OCI-LY7 (cell line): ENCODE measurements around the gene CDC42BPB. TPM values are rescaled to one million over a fixed set of nuclear protein-coding genes. Genes with fewer than 3 reads are reported as not detected.
A peak's percentile ranks its signal among the peaks of the same experiment; 100 is the strongest.

Source experiments
- BruUV-seq: library from RNA; stranded (reverse); fragments of 400-500 nt; replicated peaks from 2 replicates; lab custom pipeline; 2021; lab: Mats Ljungman, UMichigan
- CTCF ChIA-PET: fragments of 300-600 bp; sonication (Branson Sonifier 250); formaldehyde crosslinking; loops from one replicate; lab custom pipeline; 2022; ENCODE audit warnings: antibody characterized with exemption; ENCODE audit not compliant: unreplicated experiment; lab: Charles Lee
- POLR2A ChIA-PET: fragments of 300-600 bp; sonication (Branson Sonifier 250); formaldehyde crosslinking; loops from one replicate; lab custom pipeline; 2022; ENCODE audit warnings: antibody characterized with exemption; lab: Charles Lee
- DNase-seq: peaks from one replicate; pipeline ENCODE4 v3.0.0-alpha.2; 2015; ENCODE audit warnings: low spot score
- H2AFZ ChIP-seq: fragments of 200-600 bp; sonication (generic), shearing (Covaris generic); 2 replicates; pipeline ENCODE4 v1.6.1; 2014; ENCODE audit warnings: mild to moderate bottlenecking, antibody characterized with exemption, low read length, moderate library complexity
- H3K27ac ChIP-seq: fragments of 200-600 bp; sonication (generic); 2 replicates; pipeline ENCODE4 v1.5.1; 2014; ENCODE audit warnings: mixed run types, low read depth, mild to moderate bottlenecking, moderate library complexity, low read length, inconsistent platforms; ENCODE audit not compliant: poor library complexity, severe bottlenecking
- H3K36me3 ChIP-seq: fragments of 200-600 bp; sonication (generic); 2 replicates; pipeline ENCODE4 v1.6.1; 2014; ENCODE audit warnings: mild to moderate bottlenecking, antibody characterized with exemption, low read length, moderate library complexity, mixed read lengths; ENCODE audit not compliant: insufficient read depth
- H3K4me1 ChIP-seq: fragments of 200-600 bp; sonication (generic); 2 replicates; pipeline ENCODE4 v1.5.1; 2014; ENCODE audit warnings: mild to moderate bottlenecking, low read length; ENCODE audit not compliant: insufficient read depth, poor library complexity, severe bottlenecking
- H3K4me2 ChIP-seq: fragments of 200-600 bp; sonication (generic); 2 replicates; pipeline ENCODE4 v1.6.1; 2014; ENCODE audit warnings: mild to moderate bottlenecking, low read length
- H3K4me3 ChIP-seq: fragments of 200-600 bp; sonication (generic); 2 replicates; pipeline ENCODE4 v1.5.1; 2014; ENCODE audit warnings: mild to moderate bottlenecking, low read depth, low read length; ENCODE audit not compliant: poor library complexity, severe bottlenecking
- H3K79me2 ChIP-seq: fragments of 200-600 bp; sonication (generic); 2 replicates; pipeline ENCODE4 v1.6.1; 2016; ENCODE audit warnings: low read depth, mild to moderate bottlenecking, low read length, moderate library complexity, mixed read lengths; ENCODE audit not compliant: insufficient read depth
- H3K9me2 ChIP-seq: fragments of 200-600 bp; sonication (generic); 2 replicates; pipeline ENCODE4 v1.6.1; 2016; ENCODE audit warnings: mild to moderate bottlenecking, low read length, mixed read lengths; ENCODE audit not compliant: insufficient read depth
- H3K9me3 ChIP-seq: fragments of 200-600 bp; sonication (generic); 2 replicates; pipeline ENCODE4 v1.6.1; 2014; ENCODE audit warnings: mild to moderate bottlenecking, mixed run types, low read length, mixed read lengths
- H4K20me1 ChIP-seq: fragments of 200-600 bp; sonication (generic); 2 replicates; pipeline ENCODE4 v1.6.1; 2014; ENCODE audit warnings: mild to moderate bottlenecking, antibody characterized with exemption, low read length, moderate library complexity, mixed read lengths; ENCODE audit not compliant: insufficient read depth
- CTCF ChIP-seq: fragments of 200-600 bp; sonication (generic); conservative IDR thresholded peaks from 2 replicates; pipeline ENCODE4 v1.5.1; 2014; ENCODE audit warnings: mild to moderate bottlenecking, antibody characterized with exemption, low read length, moderate library complexity, mixed read lengths
- EZH2phosphoT487 ChIP-seq: fragments of 200-600 bp; sonication (generic); IDR thresholded peaks from 2 replicates; pipeline ENCODE4 v1.6.1; 2018; ENCODE audit warnings: low read depth, borderline replicate concordance, mild to moderate bottlenecking, mixed run types, antibody characterized with exemption, low read length, moderate library complexity, mixed read lengths
- intact Hi-C: fragments of 100-400 bp; cut with micrococcal nuclease; formaldehyde crosslinking; loops from one replicate; pipeline ENCODE4 v1.10.0; 2022; ENCODE audit not compliant: unreplicated experiment
- total RNA-seq, 2 experiments: library from RNA; depleted of rRNA in 1 of 2; stranded (reverse); fragments of >200 nt in 1 of 2; shearing (Covaris generic) in 1 of 2; gene quantifications; 2 replicates each; pipeline ENCODE4 v1.2.3, GENCODE V29; 2014 to 2022

CDC42BPB gene
- total RNA-seq, 2 experiments from 2014 or later = 0.03 to 0.46 TPM

GRCh38 chr14:103031956-103032355 lies 25.4 kb downstream of the CDC42BPB start:
- no peaks in the 10 kb centered on the region for H3K79me2 ChIP-seq
- H3K9me2 ChIP-seq = no peaks in the 10 kb centered on the region
- no peaks in the 10 kb centered on the region for H3K9me3 ChIP-seq
- intact Hi-C loops = no loop called here
- BruUV-seq = no TSS peak
- H3K4me1 ChIP-seq = no peaks in the 10 kb centered on the region
- no peak overlapping the region for H3K4me2 ChIP-seq
- no peak overlapping the region for H3K4me3 ChIP-seq
- H3K36me3 ChIP-seq = no peaks in the 10 kb centered on the region
- TF ChIP-seq CTCF (0 out of 2 replicates have a peak, but pooled peaks have one; percentile 23), EZH2phosphoT487 (no peak)
- ChIA-PET POLR2A (interaction anchor here (0.6 to 1.2 kb wide), 3 partner anchors 12 to 252 kb away, joined by 3 to 5 read pairs (median 4); no protein-coding TSS in a partner anchor), CTCF (no interaction called here)
- H3K27ac ChIP-seq = no peak overlapping the region
- peak; percentile 7 for DNase-seq
- H4K20me1 ChIP-seq = no peaks in the 10 kb centered on the region
- no peak overlapping the region for H2AFZ ChIP-seq

DNA sequence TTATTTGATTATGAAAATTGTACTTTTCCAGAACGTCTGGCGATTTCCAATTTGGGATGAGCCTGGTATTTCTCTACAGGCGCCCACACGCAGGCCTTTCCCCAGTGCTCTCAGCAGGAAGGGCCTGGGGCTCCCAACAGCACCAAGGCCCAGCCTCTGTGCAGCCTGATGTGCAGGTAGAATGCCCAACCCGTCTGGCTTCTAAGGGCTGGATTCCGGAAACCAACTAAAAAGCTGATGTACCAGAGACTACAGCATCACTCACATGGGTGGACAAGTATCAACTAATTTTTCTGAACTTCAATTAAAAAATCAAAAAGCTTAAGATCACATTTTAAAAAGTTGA lies 25.8 kb downstream of the CDC42BPB start:
- no peak overlapping the region for H3K27ac ChIP-seq
- no TSS peak for BruUV-seq
- CTCF ChIA-PET = no interaction called here
- H3K36me3 ChIP-seq = no peaks in the 10 kb centered on the region
- no peaks in the 10 kb centered on the region for H3K79me2 ChIP-seq
- H3K9me2 ChIP-seq = no peaks in the 10 kb centered on the region
- TF ChIP-seq CTCF = no peak
- TF ChIP-seq EZH2phosphoT487 = no peak
- no peak for DNase-seq
- H3K9me3 ChIP-seq = no peaks in the 10 kb centered on the region
- H4K20me1 ChIP-seq = no peaks in the 10 kb centered on the region
- H2AFZ ChIP-seq = no peak overlapping the region
- H3K4me2 ChIP-seq = no peak overlapping the region
- POLR2A ChIA-PET = interaction anchor here (0.6 to 1.2 kb wide), 2 partner anchors 15 to 195 kb away, joined by 3 read pairs; no protein-coding TSS in a partner anchor
- intact Hi-C loops = no loop called here
- no peak overlapping the region for H3K4me3 ChIP-seq
- no peaks in the 10 kb centered on the region for H3K4me1 ChIP-seq

GRCh38 chr14:103030741-103031565 lies 26.4 kb downstream of the CDC42BPB start:
- no peaks in the 10 kb centered on the region for H3K36me3 ChIP-seq
- DNase-seq = no peak
- no peak overlapping the region for H3K4me3 ChIP-seq
- H3K4me2 ChIP-seq = no peak overlapping the region
- no peak overlapping the region for H3K27ac ChIP-seq
- no peak overlapping the region for H2AFZ ChIP-seq
- intact Hi-C loops = no loop called here
- H3K9me3 ChIP-seq = no peaks in the 10 kb centered on the region
- BruUV-seq = no TSS peak
- TF ChIP-seq CTCF (no peak), EZH2phosphoT487 (no peak)
- no peaks in the 10 kb centered on the region for H3K4me1 ChIP-seq
- ChIA-PET CTCF (no interaction called here), POLR2A (interaction anchor here (0.6 kb wide), 1 partner anchor 16 kb away, joined by 3 read pairs; no protein-coding TSS in a partner anchor)
- H3K79me2 ChIP-seq = no peaks in the 10 kb centered on the region
- H4K20me1 ChIP-seq = no peaks in the 10 kb centered on the region
- H3K9me2 ChIP-seq = no peaks in the 10 kb centered on the region
